Fibroblast of mammary gland (primary cell): ENCODE results near the gene COQ9.

Source experiments
- DNase-seq: peaks from one replicate; pipeline ENCODE4 v3.0.0-alpha.2; 2010; ENCODE audit warnings: low read depth
- H3K4me3 ChIP-seq: 2 replicates; pipeline ENCODE4 v1.5.1; 2011; ENCODE audit warnings: low read depth, mild to moderate bottlenecking, low read length, moderate library complexity; ENCODE audit not compliant: control insufficient read depth
- TF ChIP-seq, protein P1 (sequence below): conservative IDR thresholded peaks from 2 replicates; pipeline ENCODE4 v1.5.1; 2011; ENCODE audit warnings: low read depth, low read length, inconsistent platforms; ENCODE audit not compliant: control insufficient read depth, insufficient read depth

COQ9 gene

GRCh38 chr16:57476546-57477410 is 29.5 kb downstream of the COQ9 start:
- H3K4me3 ChIP-seq: no peak overlapping the region
- DNase-seq: no peak
- TF ChIP-seq, protein P1, sequence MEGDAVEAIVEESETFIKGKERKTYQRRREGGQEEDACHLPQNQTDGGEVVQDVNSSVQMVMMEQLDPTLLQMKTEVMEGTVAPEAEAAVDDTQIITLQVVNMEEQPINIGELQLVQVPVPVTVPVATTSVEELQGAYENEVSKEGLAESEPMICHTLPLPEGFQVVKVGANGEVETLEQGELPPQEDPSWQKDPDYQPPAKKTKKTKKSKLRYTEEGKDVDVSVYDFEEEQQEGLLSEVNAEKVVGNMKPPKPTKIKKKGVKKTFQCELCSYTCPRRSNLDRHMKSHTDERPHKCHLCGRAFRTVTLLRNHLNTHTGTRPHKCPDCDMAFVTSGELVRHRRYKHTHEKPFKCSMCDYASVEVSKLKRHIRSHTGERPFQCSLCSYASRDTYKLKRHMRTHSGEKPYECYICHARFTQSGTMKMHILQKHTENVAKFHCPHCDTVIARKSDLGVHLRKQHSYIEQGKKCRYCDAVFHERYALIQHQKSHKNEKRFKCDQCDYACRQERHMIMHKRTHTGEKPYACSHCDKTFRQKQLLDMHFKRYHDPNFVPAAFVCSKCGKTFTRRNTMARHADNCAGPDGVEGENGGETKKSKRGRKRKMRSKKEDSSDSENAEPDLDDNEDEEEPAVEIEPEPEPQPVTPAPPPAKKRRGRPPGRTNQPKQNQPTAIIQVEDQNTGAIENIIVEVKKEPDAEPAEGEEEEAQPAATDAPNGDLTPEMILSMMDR: no peak

DNA sequence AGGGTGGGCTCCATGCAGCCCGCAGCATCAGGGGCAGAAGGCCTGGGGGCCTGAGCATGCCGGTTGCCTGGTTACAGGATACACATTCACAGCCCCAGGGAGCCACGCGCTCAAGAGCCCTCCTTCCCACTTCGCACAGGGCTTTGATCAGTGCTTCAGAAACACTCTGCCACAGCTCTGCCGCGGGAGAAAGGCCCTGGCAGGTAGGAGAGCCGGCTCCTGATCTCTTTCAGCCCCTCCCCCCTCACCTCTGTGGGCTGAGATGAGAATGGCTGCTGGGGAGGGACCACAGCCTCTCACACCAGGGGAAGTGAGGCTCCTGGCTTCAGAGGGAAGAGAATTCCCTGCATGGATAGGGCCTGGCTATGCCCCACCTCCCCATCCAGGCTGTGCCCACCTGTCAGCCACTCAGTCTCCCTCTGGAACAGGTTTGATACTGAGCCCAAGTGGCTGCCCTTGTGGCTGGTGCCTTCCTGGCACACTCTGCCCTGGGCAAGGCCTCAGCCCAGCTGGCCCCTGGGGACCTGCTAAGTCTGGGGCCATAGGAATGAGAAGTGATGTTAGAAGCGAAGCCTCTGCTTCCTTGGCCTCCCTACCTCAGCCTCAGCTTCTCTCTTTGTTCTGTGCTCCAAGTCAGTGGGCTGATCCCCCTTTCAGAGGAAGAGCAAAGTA is 30.4 kb downstream of the COQ9 start:
- no peak overlapping the region for H3K4me3 ChIP-seq
- no peak for DNase-seq
- TF ChIP-seq, protein P1: no peak

- TF ChIP-seq, protein P1: no peak
Measured at GRCh38 chr16:57478396-57479204, 31.3 kb downstream of the COQ9 start.

DNA sequence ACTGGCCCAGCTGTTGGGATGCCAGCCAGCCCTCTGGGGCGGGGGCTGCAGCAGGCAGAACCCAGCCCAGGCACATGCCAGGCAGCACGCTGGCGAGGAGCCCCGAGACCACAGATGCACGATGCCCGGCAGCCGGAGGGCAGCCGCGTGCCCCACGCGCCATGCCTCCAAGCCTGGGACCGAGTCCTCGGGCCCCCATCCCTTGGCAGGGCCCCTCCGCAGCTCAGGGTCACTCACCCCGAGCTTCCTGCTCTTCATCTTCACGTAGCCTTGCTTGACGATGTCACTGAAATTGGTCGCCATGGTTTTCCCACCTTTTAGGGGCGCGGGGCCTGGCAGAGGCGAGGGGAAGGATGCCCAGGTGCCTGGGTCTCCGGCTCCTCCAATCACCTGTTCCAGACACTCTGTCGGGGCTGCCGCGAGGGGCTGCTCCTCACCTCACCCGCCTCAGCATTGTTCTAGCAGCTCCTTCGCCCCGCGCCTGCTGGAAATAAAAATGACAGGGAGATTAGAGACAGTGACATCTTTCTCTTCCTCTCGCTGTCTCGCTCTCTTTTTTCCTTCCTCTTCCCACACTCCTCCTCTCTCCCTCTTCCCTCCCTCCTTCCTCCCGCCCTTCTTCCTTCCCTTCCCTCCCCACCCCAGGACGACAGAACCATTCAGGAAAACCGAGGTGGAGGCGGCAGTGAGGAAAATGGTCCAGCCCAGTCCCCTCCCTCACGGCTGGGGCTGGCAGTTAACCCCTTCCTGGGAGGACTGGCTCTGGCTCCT is 32.1 kb downstream of the COQ9 start:
- peak; percentile 67 for DNase-seq
- TF ChIP-seq, protein P1: no peak
- peak overlapping the region; percentile 62 for H3K4me3 ChIP-seq

More at GRCh38 chr16:57478396-57479204, 31.3 kb downstream of the COQ9 start:
- no peak for DNase-seq
- H3K4me3 ChIP-seq: peak overlapping the region; percentile 62

- H3K4me3 ChIP-seq: peak overlapping the region; percentile 62
- DNase-seq: peak; percentile 29
- TF ChIP-seq, protein P1: no peak
Measured at GRCh38 chr16:57479976-57480753, 32.9 kb downstream of the COQ9 start.
